ENCODE results near the gene RNF13. TPM values are rescaled to one million over a fixed set of nuclear protein-coding genes. Genes with fewer than 3 reads are reported as not detected.
"Not testable (repeated sequence)": the region's sequence is repeated elsewhere in the genome, so short reads cannot be mapped to it uniquely, and the experiment has no call there.

Gene RNF13
- total RNA-seq, 1 donor from 2014 or later, result 27.1 TPM

DNA sequence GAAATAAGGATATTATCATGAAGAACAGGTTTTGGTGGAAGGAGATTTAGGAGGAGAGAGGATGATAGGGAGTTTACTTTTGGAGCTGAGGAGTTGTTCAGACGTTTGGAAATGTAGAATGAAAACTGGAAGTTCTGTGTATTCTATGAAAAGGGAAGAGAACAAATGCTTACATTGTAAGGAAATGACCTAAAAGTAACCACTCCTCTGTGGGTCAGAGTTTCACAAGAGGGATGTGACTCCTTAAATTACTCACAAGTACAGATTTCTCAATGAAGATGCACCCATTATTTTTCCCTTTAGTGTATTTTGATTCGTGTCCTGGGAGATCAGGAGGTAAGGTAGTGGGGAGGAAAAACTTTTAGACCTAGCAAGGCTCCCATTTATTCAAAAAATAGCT is 4.0 kb downstream of the RNF13 start:
- TF ChIP-seq, protein P1, sequence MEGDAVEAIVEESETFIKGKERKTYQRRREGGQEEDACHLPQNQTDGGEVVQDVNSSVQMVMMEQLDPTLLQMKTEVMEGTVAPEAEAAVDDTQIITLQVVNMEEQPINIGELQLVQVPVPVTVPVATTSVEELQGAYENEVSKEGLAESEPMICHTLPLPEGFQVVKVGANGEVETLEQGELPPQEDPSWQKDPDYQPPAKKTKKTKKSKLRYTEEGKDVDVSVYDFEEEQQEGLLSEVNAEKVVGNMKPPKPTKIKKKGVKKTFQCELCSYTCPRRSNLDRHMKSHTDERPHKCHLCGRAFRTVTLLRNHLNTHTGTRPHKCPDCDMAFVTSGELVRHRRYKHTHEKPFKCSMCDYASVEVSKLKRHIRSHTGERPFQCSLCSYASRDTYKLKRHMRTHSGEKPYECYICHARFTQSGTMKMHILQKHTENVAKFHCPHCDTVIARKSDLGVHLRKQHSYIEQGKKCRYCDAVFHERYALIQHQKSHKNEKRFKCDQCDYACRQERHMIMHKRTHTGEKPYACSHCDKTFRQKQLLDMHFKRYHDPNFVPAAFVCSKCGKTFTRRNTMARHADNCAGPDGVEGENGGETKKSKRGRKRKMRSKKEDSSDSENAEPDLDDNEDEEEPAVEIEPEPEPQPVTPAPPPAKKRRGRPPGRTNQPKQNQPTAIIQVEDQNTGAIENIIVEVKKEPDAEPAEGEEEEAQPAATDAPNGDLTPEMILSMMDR (conservative IDR thresholded peaks at IDR 0.05; ENCODE audit: low read depth, low read length), result no peak
- peak; percentile 18 for DNase-seq (ENCODE audit: low read depth)
- no peak overlapping the region for H3K4me3 ChIP-seq (ENCODE audit: low read depth, low read length)

DNA sequence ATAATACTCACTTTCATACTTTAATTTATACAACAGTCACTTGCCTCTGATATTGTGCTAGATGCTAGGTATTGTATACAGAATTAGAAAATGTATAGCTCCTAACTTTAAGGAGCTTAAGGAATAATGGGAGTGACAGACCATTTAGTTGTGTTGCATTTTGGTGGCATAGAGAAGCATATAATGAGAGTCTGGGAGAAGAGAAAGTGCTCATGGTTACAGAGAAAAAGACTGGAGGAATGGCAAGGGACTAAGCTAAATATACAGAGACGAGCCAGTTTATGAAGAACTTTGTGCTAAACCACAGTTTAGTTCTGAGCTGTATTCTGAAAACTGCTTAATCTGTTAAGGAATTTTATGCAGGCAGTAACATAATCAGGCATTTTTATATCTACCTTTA is 6.4 kb downstream of the RNF13 start:
- TF ChIP-seq, protein P1 (conservative IDR thresholded peaks at IDR 0.05; ENCODE audit: low read depth, low read length), result no peak
- no peak overlapping the region for H3K4me3 ChIP-seq (ENCODE audit: low read depth, low read length)
- no peak for DNase-seq (ENCODE audit: low read depth)

DNA sequence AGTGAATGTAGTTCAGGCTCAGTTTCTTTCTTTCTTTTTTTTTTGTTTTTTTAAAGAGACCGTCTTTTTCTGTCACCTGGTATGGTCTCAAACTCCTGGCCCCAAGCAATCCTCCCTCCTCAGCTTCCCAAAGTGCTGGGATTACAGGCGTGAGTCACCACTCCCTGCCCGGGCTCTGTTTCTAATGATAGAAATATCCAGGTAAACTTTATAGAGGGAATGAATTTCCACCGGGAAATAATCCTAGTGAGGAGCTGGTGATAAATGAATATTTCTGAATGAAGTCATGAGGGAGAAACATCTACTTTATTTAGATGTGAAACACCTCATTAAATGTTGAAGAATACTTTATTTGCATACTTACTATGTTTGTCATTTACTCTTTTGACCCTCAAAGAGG is 7.2 kb downstream of the RNF13 start:
- H3K4me3 ChIP-seq (ENCODE audit: low read depth, low read length), result no peak overlapping the region
- TF ChIP-seq, protein P1 (conservative IDR thresholded peaks at IDR 0.05; ENCODE audit: low read depth, low read length), result no peak
- DNase-seq (ENCODE audit: low read depth), result no peak

DNA sequence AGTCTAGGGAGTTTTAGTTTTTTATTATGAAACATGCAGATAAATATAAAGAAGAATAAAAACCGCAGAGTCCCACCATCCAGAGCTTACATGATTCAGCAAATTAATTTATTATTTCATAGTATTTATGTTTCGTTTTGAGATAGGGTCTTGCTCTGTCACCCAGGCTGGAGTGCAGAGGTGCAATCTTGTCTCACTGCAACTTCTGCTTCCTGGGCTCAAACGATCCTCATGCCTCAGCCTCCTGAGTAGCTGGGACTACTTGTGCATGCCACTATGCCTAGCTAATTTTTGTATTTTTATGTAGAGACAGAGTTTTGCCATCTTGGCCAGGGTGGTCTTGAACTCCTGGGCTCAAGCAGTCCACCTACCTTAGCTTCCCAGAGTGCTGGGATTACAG is 13.6 kb downstream of the RNF13 start:
- no peak for DNase-seq (ENCODE audit: low read depth)
- H3K4me3 ChIP-seq (ENCODE audit: low read depth, low read length), result no peak overlapping the region
- TF ChIP-seq, protein P1 (conservative IDR thresholded peaks at IDR 0.05; ENCODE audit: low read depth, low read length), result no peak

DNA sequence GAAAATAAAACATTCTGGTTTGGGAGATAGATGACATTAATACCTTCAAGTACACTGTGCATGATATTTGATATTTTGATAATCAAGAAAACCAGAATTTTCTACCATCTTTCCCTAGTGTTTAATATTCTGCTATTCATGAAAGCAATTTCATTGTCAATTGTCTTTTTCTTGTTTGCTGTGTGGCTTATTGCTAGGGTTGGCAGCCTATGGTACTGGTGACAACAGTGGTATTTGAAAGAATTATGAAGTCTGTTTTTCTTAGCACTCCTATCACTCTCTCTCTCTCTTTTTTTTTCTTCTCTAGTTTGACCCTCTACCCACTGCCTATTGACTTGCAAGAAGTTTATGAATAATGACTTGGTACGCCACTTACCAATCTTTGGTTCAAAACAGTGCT is 15.4 kb downstream of the RNF13 start:
- H3K4me3 ChIP-seq (ENCODE audit: low read depth, low read length), result no peak overlapping the region
- TF ChIP-seq, protein P1 (conservative IDR thresholded peaks at IDR 0.05; ENCODE audit: low read depth, low read length), result no peak
- DNase-seq (ENCODE audit: low read depth), result no peak

DNA sequence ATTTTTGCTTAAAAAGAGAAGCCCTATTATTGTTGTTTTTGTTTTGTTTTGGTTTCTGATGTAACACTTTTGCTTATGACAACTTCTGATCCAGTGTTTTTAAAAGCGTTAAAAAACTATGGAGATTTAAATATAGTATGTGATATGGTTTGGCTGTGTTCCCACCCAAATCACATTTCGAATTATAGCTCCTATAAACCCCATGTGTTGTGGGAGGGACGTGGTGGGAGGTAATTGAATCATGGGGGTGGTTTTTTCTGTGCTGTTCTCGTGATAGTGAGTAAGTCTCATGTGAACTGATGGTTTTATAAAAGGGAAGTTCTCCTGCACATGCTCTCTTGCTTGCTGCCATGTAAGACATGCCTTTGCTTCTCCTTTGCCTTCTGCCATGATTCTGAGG is 16.6 kb downstream of the RNF13 start:
- not testable (repeated sequence) for H3K4me3 ChIP-seq (ENCODE audit: low read depth, low read length); DNase-seq (ENCODE audit: low read depth)

DNA sequence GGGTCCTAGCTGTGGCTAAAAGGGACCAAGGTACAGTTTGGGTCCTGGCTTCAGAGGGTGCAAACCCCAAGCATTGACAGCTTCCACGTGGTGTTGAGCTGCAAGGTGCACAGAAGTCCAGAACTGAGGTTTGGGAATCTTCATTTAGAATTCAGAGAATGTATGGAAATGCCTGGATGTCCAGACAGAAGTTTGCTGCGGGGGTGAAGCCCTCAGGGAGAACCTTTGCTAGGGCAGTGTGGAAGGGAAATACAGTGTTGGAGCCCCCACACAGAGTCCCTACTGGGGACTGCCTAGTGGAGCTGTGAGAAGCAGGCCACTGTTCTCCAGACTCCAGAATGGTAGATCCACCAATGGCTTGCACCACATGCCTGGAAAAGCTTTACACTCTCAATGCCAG is 17.9 kb downstream of the RNF13 start:
- no peak overlapping the region for H3K4me3 ChIP-seq (ENCODE audit: low read depth, low read length)
- TF ChIP-seq, protein P1 (conservative IDR thresholded peaks at IDR 0.05; ENCODE audit: low read depth, low read length), result no peak
- DNase-seq (ENCODE audit: low read depth), result no peak

DNA sequence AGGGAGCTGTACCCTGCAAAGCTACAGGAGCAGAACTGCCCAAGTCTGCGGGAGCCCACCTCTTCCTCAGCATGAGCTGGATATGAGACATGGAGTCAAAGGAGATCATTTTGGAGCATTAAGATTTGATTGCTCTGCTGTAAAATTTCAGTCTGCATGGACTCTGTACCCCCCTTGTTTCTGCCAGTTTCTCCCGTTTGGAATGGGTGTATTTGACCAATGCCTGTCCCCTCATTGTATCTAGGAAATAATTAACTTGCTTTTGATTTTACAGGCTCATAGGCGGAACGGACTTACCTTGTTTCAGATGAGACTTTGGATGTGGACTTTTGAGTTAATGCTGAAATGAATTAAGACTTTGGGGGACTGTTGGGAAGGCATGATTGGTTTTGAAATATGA is 18.3 kb downstream of the RNF13 start:
- no peak overlapping the region for H3K4me3 ChIP-seq (ENCODE audit: low read depth, low read length)
- TF ChIP-seq, protein P1 (conservative IDR thresholded peaks at IDR 0.05; ENCODE audit: low read depth, low read length), result no peak
- DNase-seq (ENCODE audit: low read depth), result no peak

Data from epithelial cell of proximal tubule (primary cell).